ENCODE data around the gene RAD23A. TPM values are rescaled to one million over a fixed set of nuclear protein-coding genes. Genes with fewer than 3 reads are reported as not detected.

RAD23A gene
- total RNA-seq, 1 experiment from 2014 or later: 212 TPM

- no peak for DNase-seq (ENCODE audit: low read depth)
These were observed 56.7 kb downstream of the RAD23A start for GRCh38 chr19:13002166-13002898.

DNA sequence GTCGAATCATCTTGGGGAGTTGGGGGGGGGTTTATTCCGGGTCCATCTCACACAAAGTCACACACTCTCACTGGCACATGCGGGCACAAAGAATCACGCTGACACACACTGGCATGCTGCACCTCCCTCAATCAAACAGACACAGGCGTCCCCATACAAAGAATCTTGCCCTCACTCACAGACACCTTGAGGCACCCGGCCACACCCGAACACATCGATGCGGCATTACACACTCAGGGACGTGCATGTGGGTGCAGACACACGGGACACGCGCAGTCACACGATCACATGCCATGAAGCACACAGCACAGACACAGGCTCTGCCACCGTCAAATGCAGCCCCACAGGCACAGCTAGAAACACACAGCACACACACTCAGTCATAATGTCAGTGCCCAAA lies 57.4 kb downstream of the RAD23A start:
- no peak for DNase-seq (ENCODE audit: low read depth)

Small RNA genes within 50 kb of the gene (small RNA-seq; reads per million reads assigned to genes)
- gene MIR5695 (not detected), gene MIR6515 (0.07 reads per million)

Other genes with a start within 250 kb of the RAD23A start
- gene FBXW9, start 249.2 kb upstream of the RAD23A start, total RNA-seq (2014; rRNA removed; shearing (Covaris generic)): 14.0 and 22.2 TPM in 2 replicates
- 11.8 and 19.1 TPM in 2 replicates for gene TNPO2, start 221.9 kb upstream of the RAD23A start, total RNA-seq (2014; rRNA removed; shearing (Covaris generic))
- 290 and 342 TPM in 2 replicates for gene TRIR, start 211.2 kb upstream of the RAD23A start, total RNA-seq (2014; rRNA removed; shearing (Covaris generic))
- 138 and 140 TPM in 2 replicates for gene GET3, start 208.4 kb upstream of the RAD23A start, total RNA-seq (2014; rRNA removed; shearing (Covaris generic))
- not detected in 2 replicates for gene BEST2, start 194.1 kb upstream of the RAD23A start, total RNA-seq (2014; rRNA removed; shearing (Covaris generic))
- gene HOOK2, start 170.3 kb upstream of the RAD23A start, total RNA-seq (2014; rRNA removed; shearing (Covaris generic)): 4.7 and 6.9 TPM in 2 replicates
- gene JUNB, start 154.4 kb upstream of the RAD23A start, total RNA-seq (2014; rRNA removed; shearing (Covaris generic)): 33.9 and 38.1 TPM in 2 replicates
- gene PRDX2, start 144.1 kb upstream of the RAD23A start, total RNA-seq (2014; rRNA removed; shearing (Covaris generic)): 88.6 and 94.3 TPM in 2 replicates
- gene THSD8, start 143.8 kb upstream of the RAD23A start, total RNA-seq (2014; rRNA removed; shearing (Covaris generic)): not detected in 2 replicates
- gene RNASEH2A, start 139.3 kb upstream of the RAD23A start, total RNA-seq (2014; rRNA removed; shearing (Covaris generic)): 52.9 and 68.6 TPM in 2 replicates
- gene RTBDN, start 111.3 kb upstream of the RAD23A start, total RNA-seq (2014; rRNA removed; shearing (Covaris generic)): not detected in 2 replicates
- gene MAST1, start 107.3 kb upstream of the RAD23A start, total RNA-seq (2014; rRNA removed; shearing (Covaris generic)): 1.9 and 3.2 TPM in 2 replicates
- 0.70 and 0.74 TPM in 2 replicates for gene DNASE2, start 64.4 kb upstream of the RAD23A start, total RNA-seq (2014; rRNA removed; shearing (Covaris generic))
- gene KLF1, start 58.7 kb upstream of the RAD23A start, total RNA-seq (2014; rRNA removed; shearing (Covaris generic)): not detected in 2 replicates
- 29.0 and 29.7 TPM in 2 replicates for gene GCDH, start 54.7 kb upstream of the RAD23A start, total RNA-seq (2014; rRNA removed; shearing (Covaris generic))
- 0.24 TPM in 1 of 2 replicates, not detected in the other for gene SYCE2, start 26.6 kb upstream of the RAD23A start, total RNA-seq (2014; rRNA removed; shearing (Covaris generic))
- gene FARSA, start 12.2 kb upstream of the RAD23A start, total RNA-seq (2014; rRNA removed; shearing (Covaris generic)): 192 and 239 TPM in 2 replicates
- gene CALR, start 7.3 kb upstream of the RAD23A start, total RNA-seq (2014; rRNA removed; shearing (Covaris generic)): 1,453 and 1,684 TPM in 2 replicates
- gene GADD45GIP1, start 11.4 kb downstream of the RAD23A start, total RNA-seq (2014; rRNA removed; shearing (Covaris generic)): 75.2 and 77.3 TPM in 2 replicates
- gene DAND5, start 23.7 kb downstream of the RAD23A start, total RNA-seq (2014; rRNA removed; shearing (Covaris generic)): 0.17 and 0.31 TPM in 2 replicates
- gene NFIX, start 49.6 kb downstream of the RAD23A start, total RNA-seq (2014; rRNA removed; shearing (Covaris generic)): 12.4 and 21.7 TPM in 2 replicates
- gene LYL1, start 157.0 kb downstream of the RAD23A start, total RNA-seq (2014; rRNA removed; shearing (Covaris generic)): not detected in 2 replicates
- 56.0 and 56.6 TPM in 2 replicates for gene TRMT1, start 170.9 kb downstream of the RAD23A start, total RNA-seq (2014; rRNA removed; shearing (Covaris generic))
- gene NACC1, start 172.4 kb downstream of the RAD23A start, total RNA-seq (2014; rRNA removed; shearing (Covaris generic)): 126 and 181 TPM in 2 replicates
- gene STX10, start 204.5 kb downstream of the RAD23A start, total RNA-seq (2014; rRNA removed; shearing (Covaris generic)): 109 and 122 TPM in 2 replicates
- 35.7 and 42.6 TPM in 2 replicates for gene IER2, start 204.5 kb downstream of the RAD23A start, total RNA-seq (2014; rRNA removed; shearing (Covaris generic))

Measured in HT1080 (cell line).